ENCODE results near the gene ERFL.

The ERFL gene

GRCh38 chr19:41863209-41863931, 64.9 kb downstream of the ERFL start:
- TF ChIP-seq REST (IDR thresholded peaks at IDR 0.05; ENCODE audit: insufficient replicate concordance, low read depth) = peak; percentile 55
- TF ChIP-seq SPI1 (IDR thresholded peaks at IDR 0.05; ENCODE audit: borderline replicate concordance, low read depth) = peak; percentile 44; the same call in 1 of the 2 replicates
- TF ChIP-seq GABPA (IDR thresholded peaks at IDR 0.05; ENCODE audit: low read depth) = no peak
- no peak for TF ChIP-seq CTCF (IDR thresholded peaks at IDR 0.05; ENCODE audit: insufficient read depth, low read length)
- Histone ChIP-seq H3K27me3 (ENCODE audit: insufficient read depth, poor library complexity, severe bottlenecking) (no peaks in the 10 kb centered on the region), H3K27ac (replicated peaks) (peak overlapping the region; percentile 26), H3K4me3 (replicated peaks; ENCODE audit: insufficient read depth, low read length) (peak overlapping the region; percentile 87)
- peak; percentile 59 to 90 for DNase-seq (ENCODE audit: low read depth in 1 of 2, low spot score in 1 of 2)

GRCh38 chr19:41862445-41862986, 65.7 kb downstream of the ERFL start:
- Histone ChIP-seq H3K27ac (replicated peaks) (peak overlapping the region; percentile 26), H3K4me3 (replicated peaks; ENCODE audit: insufficient read depth, low read length) (peak overlapping the region; percentile 87), H3K27me3 (ENCODE audit: insufficient read depth, poor library complexity, severe bottlenecking) (no peaks in the 10 kb centered on the region)
- no peak for TF ChIP-seq GABPA (IDR thresholded peaks at IDR 0.05; ENCODE audit: low read depth)
- no peak for TF ChIP-seq CTCF (IDR thresholded peaks at IDR 0.05; ENCODE audit: insufficient read depth, low read length)
- no peak for TF ChIP-seq POLR2AphosphoS5 (IDR thresholded peaks at IDR 0.05; ENCODE audit: low read depth)
- TF ChIP-seq SPI1 (IDR thresholded peaks at IDR 0.05; ENCODE audit: borderline replicate concordance, low read depth) = no peak
- TF ChIP-seq REST (IDR thresholded peaks at IDR 0.05; ENCODE audit: insufficient replicate concordance, low read depth) = no peak
- DNase-seq (ENCODE audit: low read depth in 1 of 2, low spot score in 1 of 2) = no peak

GRCh38 chr19:41861846-41862245, 66.4 kb downstream of the ERFL start:
- DNase-seq (ENCODE audit: low read depth in 1 of 2, low spot score in 1 of 2) = no peak
- H3K4me3 ChIP-seq (replicated peaks; ENCODE audit: insufficient read depth, low read length) = peak overlapping the region; percentile 87
- TF ChIP-seq POLR2AphosphoS5 (IDR thresholded peaks at IDR 0.05; ENCODE audit: low read depth) = no peak
- TF ChIP-seq CTCF (IDR thresholded peaks at IDR 0.05; ENCODE audit: insufficient read depth, low read length) = no peak
- TF ChIP-seq SPI1 (IDR thresholded peaks at IDR 0.05; ENCODE audit: borderline replicate concordance, low read depth) = no peak
- no peak for TF ChIP-seq REST (IDR thresholded peaks at IDR 0.05; ENCODE audit: insufficient replicate concordance, low read depth)
- no peak for TF ChIP-seq GABPA (IDR thresholded peaks at IDR 0.05; ENCODE audit: low read depth)
- H3K27ac ChIP-seq (replicated peaks) = peak overlapping the region; percentile 92
- H3K27me3 ChIP-seq (ENCODE audit: insufficient read depth, poor library complexity, severe bottlenecking) = no peaks in the 10 kb centered on the region
